PC-3 (cell line): ENCODE measurements around the gene SYNE1.

ENCODE experiments used
- EZH2 ChIP-seq: fragments of 300-600 bp; sonication (generic); IDR thresholded peaks from one replicate; pipeline ENCODE4 v1.6.1; 2017; ENCODE audit warnings: antibody characterized with exemption, mild to moderate bottlenecking, low read length; ENCODE audit not compliant: unreplicated experiment
- TF ChIP-seq, protein P1 (sequence below): fragments of 300-600 bp; sonication (generic); conservative IDR thresholded peaks from 2 replicates; pipeline ENCODE4 v1.5.1; 2017; ENCODE audit warnings: antibody characterized with exemption, low read depth, mild to moderate bottlenecking, low read length

DNA sequence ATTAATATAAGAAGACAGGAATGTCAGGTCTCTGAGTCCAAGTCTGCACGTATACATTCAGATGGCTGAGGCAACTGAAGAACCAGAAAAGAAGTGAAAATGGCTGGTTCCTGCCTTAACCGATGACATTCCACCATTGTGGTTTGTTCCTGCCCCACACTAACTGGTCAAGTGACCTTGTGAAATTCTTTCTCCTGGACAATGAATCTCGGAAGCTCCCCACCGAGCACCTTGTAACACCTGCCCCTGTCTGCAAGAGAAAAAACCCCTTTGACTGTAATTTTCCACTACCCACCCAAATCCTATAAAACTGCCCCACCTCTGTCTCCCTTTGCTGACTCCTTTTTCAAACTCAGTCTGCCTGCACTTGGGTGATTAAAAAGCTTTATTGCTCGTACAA, 140.4 kb downstream of the SYNE1 start:
- TF ChIP-seq, protein P1, sequence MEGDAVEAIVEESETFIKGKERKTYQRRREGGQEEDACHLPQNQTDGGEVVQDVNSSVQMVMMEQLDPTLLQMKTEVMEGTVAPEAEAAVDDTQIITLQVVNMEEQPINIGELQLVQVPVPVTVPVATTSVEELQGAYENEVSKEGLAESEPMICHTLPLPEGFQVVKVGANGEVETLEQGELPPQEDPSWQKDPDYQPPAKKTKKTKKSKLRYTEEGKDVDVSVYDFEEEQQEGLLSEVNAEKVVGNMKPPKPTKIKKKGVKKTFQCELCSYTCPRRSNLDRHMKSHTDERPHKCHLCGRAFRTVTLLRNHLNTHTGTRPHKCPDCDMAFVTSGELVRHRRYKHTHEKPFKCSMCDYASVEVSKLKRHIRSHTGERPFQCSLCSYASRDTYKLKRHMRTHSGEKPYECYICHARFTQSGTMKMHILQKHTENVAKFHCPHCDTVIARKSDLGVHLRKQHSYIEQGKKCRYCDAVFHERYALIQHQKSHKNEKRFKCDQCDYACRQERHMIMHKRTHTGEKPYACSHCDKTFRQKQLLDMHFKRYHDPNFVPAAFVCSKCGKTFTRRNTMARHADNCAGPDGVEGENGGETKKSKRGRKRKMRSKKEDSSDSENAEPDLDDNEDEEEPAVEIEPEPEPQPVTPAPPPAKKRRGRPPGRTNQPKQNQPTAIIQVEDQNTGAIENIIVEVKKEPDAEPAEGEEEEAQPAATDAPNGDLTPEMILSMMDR: no peak
- TF ChIP-seq EZH2: no peak
